HG03469 (cell line): ENCODE measurements around the gene CADPS2.

Source experiments
- ATAC-seq: cut with Tn5 transposase; IDR thresholded peaks from one replicate; pipeline ENCODE4 v1.9.1; 2021; ENCODE audit warnings: mild to moderate bottlenecking, moderate library complexity, moderate number of reproducible peaks; ENCODE audit not compliant: unreplicated experiment

The CADPS2 gene

DNA sequence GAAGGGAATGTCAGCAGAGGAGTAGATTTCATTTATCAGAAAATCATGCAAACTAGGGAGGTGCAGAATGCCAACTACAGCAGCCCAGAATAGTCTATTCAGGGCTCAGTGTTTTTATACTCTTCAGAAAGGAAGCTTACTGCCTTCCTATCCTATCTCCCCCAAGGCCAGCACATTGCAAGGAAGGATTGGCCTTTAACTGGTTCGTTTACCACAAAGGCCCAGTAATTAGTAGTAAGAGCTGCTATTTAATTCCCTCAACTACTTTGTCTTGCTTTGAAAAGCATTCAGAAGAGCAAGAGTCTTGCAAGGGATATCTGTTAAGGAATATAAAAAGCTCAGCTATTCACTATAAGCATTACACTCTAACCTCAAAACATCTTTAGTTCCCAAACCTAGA lies 97.1 kb downstream of the CADPS2 start:
- no peak for ATAC-seq

DNA sequence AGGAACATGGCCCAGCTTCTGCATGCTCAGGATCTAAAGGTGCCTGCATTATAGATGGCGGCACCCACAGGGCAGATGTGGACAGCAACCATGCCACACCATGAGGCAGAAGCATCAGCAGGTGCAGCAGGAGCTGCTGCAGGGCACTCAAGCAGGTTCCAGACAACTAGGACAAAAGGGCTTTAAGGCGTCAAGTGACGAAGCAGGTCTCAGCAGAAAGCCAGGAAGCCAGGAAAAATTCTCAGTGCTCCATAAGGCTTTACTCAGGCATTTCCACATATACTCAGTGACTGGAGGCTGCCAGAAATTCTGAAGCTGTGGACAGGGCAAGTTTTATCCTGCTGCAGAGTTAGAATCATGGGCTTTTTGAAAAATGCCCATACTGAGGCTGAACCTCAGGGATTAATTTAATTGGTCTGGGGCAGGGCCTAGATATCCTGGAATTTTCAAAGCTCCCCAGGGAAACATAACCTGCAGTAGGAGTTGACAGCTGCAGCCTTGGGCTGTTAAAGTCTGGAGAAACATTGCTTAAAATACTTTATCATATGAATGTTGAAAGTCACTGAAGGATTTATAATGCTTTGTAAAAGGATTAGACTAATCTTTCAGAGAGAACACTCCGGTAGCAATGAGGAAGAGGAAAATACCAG lies 115.4 kb downstream of the CADPS2 start:
- no peak for ATAC-seq

DNA sequence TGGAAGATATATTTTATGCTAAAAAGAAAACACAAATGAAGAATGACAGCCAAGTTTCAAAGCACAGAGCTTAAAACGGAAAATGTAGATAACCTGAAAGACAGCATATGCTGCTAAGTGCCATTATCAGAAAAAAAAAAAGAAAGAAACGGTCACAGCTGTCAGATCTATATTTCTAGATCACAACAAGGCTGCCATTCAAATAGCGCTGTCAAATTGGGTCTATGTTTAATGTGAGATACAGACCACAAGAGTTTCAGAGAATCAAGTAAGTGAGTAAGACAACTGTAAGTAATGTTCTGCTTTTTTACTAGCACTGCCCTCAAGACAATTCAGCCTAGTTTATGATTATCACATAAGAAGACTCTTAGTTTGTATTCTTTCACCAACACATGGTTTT lies 117.4 kb downstream of the CADPS2 start:
- no peak for ATAC-seq

DNA sequence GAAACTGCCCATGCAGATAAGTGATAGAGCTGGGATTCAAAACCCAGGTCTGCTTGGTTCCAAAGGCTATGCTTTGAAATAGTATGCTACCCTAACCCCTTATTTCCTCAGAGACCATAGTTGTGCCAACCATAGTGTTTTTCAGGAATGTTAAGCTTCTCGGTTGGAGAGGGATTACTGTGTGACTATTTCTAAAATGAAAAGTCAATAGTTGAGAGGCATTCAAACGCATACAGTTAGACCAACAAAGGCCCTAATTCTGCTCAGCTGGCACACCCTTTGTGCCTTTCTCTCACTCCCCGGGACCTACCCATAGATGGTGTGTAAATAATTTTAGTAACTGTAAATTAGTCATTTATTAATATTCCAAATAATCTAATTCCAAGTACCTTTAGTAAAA lies 118.9 kb downstream of the CADPS2 start:
- no peak for ATAC-seq

DNA sequence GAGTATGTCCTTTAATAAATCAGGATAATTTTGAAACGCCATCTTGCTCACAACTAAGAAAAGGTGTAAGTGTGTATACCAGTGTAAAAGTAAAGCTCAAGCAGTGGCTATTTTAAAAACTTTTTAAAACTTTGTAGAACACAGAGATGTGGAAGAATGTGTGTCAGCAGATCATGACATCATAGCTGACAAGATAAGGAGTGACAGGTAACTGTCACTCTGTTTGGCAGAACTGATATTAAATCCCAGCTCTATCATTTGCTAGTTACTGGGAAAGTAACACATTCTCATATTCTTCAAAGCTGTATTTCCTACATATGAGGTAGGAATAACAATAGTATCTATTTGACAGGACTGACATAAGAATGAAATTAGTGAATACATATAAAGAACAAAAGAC lies 119.7 kb downstream of the CADPS2 start:
- no peak for ATAC-seq

DNA sequence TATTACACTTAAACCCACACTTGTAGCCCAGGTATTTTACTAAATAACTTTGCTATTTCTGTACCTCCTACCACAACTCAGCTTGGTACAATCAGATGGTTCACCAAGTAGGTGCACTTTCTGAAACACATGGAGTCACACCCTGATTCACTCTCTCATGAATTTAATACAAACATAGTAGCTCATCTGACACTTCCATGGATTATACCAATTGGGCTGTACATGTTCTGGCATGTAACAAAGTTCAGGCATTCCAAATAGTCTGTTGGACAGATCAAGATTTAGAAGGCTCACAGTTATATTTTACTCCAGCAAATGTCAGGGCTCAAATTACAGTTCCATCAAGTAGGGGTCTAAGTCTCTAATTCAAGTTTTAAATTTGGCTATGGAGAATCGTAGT lies 121.4 kb downstream of the CADPS2 start:
- no peak for ATAC-seq

DNA sequence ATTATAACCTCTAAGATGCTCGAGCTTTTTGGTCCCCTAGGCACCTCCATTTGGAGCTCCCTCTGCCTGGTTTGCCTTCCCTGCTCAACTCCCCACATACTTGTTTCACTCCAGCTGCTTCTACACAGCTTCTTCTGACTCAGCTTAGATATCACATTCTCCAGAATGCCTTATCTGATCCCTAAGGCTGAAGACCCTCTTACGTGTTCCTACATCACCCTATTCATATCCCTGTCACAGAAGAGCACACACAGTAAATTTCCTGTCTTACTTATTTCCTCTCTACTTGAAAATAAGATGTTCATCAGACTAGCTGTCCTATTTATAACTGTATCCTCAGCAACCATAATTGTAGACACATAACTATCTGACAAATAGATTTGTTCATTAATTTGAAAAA lies 122.2 kb downstream of the CADPS2 start:
- no peak for ATAC-seq

DNA sequence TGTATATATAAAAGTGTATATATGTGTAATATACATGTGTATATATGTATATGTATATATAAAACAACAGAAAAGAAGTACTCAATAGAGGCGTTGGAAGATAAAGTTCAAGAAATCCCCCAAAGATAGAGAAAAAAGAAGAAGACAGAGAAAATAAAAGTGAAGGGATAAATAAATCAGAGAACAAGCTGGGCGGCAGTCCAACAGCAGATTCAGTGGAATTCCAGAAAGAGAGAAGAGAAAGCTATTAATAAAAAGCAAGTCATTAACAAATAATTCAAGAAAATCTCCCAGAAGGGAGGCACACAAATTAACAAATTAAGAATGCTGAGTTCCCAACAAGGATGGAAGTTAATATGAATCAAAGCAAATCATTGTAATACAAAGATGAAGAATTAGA lies 124.2 kb downstream of the CADPS2 start:
- no peak for ATAC-seq

DNA sequence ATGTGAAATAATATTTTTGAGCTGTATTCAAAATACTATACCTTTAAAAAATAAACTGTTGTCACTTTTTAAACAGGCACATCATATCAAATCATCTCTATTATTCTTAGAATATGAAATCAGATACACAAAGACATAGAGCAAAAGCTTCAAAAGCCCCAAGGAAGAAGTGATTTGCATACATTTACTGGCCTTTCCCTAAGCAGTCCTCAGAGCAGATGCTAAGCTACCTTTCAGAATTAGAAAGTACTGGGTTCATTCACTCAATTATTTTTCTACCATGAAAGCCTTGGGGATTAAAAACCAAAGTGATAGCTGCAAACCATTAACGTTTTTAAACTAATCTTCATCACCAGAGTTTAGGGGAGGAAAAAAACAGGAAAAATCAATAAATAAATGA lies 127.8 kb downstream of the CADPS2 start:
- no peak for ATAC-seq

DNA sequence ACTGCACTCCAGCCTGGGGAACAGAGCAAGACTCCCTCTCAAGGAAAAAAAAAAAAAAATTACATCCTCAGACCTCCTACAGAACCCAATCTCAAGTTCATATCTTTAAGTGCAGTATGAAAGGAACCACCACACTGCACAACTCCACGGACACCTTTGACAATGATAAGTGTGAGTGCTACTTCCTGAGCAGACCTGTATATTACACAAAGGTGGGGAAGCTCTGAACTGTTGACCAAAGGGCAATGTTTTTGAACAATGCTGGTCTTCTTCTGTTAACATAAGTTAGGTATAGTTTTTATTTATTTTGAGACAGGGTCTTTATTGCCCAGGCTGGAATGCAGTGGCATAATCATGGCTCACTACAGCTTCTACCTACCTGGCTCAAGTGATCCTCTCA lies 129.4 kb downstream of the CADPS2 start:
- no peak for ATAC-seq

DNA sequence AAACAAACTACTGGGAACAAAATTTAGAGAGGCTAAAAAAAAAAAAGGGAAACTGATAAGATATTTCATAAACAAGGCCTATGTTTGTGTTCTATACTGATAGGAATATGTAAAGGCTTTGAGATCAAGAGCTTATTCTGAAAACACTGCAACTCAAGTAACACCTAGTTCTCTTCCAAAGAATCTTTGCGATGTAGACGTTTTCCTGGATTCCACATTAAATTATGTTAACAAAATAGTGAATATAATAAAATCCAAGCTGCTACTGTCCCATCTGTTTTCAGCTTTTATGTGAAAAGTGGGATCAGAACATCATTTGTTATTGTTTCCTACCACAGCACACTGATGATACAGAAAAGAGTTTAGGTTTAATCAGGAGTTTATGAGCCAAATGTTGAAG lies 130.6 kb downstream of the CADPS2 start:
- ATAC-seq = no peak

DNA sequence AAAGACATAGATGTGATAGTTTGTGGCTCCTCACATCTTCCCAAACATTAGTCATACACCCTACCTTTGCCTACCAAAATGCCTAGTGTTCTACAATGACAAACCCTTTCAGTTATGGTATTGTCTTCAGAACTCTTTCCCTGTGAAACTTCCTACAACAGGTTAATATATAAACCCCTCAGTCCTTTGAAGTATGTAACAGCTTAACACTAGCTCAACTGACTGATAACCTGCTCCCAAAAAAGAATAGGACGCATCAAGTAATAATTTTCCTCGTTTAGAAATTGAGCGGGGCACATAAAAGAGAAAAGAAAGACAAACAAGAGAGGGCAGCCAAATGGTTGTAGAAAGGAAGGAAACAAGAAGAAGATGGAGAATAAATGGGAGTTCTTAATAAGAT lies 133.7 kb downstream of the CADPS2 start:
- no peak for ATAC-seq

DNA sequence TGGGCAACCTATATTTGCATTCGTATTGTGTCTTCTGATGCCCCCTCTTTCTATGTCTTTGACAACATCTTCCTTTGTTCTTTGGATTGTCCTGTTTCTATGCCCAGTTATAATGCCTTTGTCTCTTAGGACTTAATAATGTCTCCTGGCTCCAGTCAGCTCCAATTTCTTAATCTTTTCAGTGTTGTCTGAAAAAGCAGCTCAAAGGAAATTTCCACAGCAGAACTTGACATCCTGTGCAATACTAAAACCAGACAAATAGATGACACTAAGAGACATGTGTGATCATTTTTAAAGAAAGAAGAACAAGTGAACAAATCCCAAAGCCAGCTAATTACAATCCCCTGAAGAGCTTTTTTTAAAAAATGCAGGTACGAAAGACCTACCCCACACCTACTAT lies 135.9 kb downstream of the CADPS2 start:
- ATAC-seq = no peak

DNA sequence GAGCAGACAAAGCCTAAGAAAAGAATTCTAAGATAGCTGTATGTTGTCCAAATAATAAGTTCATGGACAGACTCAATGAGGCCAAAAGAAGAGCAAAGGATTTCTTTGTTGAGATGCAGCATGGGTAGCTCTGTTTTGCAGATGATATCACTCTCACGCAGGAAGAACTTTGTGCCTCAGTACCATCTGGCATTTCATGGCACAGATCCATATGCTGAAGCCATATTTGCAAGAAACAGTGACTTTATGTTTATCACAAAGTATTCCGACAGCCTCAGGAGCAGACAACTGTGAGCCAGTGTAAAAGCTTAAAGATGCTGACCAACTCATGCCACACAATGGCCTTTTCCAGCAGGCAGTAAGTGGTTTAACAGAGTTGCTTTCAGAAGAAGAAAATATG lies 138.1 kb downstream of the CADPS2 start:
- ATAC-seq = no peak

DNA sequence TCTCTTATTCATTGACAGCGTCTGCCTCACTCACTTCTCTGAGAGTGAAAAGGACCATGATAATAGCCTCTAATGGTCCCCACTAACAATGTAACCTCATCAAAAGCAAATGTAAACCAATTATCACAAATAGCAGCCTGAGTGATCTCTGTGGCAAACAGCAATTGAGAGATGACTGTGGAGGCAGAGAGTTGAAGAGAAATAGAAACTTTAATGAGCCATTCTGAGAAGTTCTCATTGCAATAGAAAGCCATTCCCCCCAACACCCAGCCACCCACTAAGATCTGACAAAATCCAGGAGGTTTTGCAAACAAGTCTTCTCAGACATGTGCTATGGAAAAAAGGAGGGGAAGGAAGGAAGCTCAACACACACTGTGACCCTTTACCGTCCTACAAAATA lies 139.3 kb downstream of the CADPS2 start:
- no peak for ATAC-seq

DNA sequence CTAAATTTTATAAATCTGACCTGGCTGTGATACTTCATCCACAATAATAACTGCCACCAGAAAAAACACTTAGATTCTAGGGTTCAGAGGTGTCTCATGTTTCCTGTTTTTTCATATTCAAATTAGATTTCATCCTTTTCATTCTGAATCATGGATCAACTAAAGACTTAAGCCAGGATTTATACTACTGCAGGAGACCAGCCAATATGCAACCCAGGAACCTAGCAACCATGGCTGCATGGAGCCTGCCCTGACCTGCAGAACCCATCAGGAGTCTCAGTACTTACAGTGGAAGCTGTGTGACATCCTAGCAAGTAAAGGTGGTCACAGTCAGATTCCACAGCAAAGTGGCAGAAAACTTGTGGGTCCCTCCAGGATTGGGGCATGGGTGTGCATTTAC lies 143.0 kb downstream of the CADPS2 start:
- no peak for ATAC-seq

DNA sequence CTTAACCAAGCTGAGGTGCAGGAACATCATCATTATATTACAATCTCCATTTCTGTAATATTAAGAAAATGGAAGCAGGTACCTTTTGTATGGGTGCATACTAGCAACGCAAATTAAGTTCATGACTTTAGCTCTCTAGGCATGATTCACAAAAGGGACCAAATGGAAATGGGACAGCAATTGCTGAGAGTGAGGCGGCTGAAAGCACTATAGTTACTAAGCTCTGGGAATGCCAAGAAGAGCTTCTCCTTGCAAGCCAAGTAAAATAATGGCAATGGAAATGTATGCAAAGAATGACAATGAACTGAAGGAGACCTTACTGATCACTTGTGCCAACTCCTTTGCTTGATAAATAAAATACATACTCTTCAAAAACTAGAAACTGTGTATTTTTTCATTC lies 147.3 kb downstream of the CADPS2 start:
- no peak for ATAC-seq

DNA sequence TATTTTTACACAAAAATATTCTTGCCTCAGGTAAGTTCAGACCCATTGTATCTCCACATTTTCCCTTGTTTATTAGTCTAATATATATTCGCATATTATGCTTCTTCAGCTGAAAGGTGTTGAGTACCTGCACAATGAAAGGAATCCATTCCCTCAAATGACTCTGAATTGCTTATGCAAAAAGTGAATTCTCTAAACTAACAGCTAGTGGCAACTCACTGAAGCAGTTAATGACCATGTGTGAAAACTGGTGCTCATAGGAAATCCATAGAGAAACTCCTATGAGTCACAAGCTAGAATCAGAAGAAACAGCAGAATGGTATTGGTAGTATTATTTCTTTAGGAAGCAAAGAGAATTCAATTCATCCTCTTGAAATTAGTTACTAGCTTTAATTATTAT lies 150.1 kb downstream of the CADPS2 start:
- ATAC-seq = no peak

DNA sequence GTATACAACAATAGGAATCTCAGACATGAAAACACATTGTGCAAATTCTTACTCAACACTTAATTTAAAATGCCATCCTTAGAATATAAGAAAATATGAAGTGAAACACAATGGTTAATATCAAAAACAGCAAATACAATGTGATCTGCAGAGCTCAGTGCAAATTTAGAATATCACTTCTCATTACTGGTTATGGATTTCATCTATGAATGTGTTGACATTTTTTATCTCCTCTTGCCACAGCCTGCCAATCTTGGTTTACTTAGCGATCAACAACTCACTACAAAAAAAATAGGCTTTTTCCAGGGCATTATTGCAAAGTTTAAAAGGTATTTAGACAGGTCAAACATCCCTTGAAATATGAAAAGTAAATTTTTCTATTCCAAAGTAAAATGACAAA lies 158.5 kb downstream of the CADPS2 start:
- no peak for ATAC-seq

DNA sequence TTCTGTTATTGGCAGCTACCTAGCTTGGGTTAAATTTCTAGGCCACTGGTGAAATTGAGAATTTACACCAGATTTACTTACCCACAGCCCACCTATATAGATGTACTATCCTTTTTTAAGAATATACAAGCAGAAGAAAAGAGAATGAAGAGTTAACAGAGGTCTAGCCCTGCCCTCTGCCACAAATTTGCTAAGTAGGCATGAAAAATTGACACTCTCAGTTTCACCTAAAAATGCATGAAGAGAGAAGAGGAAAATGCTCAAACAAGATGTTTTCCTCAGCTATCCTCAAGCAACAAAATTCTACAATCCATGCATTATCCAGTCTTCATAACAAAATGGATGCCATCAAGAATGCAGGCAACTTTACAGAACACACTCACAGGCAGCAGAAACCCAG lies 158.9 kb downstream of the CADPS2 start:
- no peak for ATAC-seq

DNA sequence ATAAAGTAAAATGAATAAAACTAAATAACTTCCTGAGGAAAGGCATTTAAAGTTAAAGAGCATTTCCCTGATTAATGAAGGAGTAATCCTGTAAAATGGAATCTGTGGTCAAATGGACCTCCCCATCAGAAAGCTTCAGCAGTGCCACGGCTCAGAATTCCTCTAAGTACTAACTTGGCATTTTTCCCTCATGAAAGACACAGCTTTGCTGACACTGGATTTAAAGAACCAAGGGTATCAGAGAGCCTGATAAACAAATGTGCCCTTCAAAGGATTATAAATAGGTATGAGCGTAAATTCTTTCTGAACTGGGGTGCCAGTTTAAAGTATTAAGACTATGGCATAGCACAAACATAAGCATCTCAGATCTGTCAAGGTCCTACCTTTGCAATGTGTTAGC lies 159.4 kb downstream of the CADPS2 start:
- no peak for ATAC-seq

DNA sequence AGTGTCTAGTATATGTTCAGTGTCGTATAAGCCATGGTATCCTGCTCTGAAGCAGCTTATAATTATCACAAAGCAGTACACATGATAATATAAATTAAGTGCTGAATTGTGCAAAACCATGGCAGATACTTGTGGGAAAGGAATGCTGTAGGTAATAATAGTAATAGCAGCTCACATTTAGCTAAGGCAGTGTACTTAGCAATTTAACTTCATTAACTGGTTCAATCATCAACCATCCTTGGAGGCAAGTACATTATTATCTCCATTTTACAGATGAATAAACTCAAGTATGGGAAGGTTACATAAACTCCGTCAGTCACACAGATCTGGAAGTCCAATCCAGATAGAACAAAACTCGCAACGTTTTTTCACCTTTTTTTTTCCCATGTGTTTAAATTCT lies 161.9 kb downstream of the CADPS2 start:
- ATAC-seq = no peak

DNA sequence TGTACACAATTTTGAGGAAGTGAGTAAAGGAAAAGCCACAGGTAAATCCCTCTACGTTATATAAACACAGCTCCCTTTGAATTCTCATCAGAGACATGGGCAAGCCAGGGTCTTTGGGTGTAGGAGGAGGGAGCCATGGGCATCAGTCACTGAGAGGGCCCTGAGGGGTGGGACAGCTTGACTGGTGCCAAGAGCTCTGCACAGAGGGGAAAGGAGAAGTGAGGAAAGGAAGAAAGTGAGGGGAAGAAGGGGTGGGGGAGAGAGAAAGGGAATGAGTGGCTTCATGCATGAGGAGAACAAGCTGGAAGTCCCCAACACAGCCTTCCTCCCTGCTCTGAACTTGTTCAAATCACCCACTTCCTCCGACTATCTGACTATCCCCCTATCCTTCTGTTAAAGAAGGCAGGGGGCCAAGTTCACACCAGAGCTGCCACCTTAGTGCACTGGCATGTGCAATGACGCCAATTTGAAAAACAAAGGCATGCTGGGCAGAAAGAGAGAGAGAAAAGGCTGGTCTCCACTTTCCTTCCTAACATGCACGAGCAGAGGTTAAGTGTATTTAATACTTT lies 167.2 kb downstream of the CADPS2 start:
- no peak for ATAC-seq
